A673 (cell line): ENCODE measurements around the gene TOR1A.

Experiments used
- EZH2 ChIP-seq: fragments of 200-600 bp; sonication (generic); IDR thresholded peaks from 2 replicates; pipeline ENCODE4 v1.6.1; 2017; ENCODE audit warnings: borderline replicate concordance, low read depth, mild to moderate bottlenecking, mixed read lengths, antibody characterized with exemption, low read length; ENCODE audit not compliant: poor library complexity, severe bottlenecking
- TF ChIP-seq, protein P1 (sequence below): fragments of 300-800, 200-600 bp; sonication (generic); conservative IDR thresholded peaks from 2 replicates; pipeline ENCODE4 v1.5.1; 2017; ENCODE audit warnings: low read depth, mild to moderate bottlenecking, antibody characterized with exemption, low read length, moderate library complexity, mixed read lengths

DNA sequence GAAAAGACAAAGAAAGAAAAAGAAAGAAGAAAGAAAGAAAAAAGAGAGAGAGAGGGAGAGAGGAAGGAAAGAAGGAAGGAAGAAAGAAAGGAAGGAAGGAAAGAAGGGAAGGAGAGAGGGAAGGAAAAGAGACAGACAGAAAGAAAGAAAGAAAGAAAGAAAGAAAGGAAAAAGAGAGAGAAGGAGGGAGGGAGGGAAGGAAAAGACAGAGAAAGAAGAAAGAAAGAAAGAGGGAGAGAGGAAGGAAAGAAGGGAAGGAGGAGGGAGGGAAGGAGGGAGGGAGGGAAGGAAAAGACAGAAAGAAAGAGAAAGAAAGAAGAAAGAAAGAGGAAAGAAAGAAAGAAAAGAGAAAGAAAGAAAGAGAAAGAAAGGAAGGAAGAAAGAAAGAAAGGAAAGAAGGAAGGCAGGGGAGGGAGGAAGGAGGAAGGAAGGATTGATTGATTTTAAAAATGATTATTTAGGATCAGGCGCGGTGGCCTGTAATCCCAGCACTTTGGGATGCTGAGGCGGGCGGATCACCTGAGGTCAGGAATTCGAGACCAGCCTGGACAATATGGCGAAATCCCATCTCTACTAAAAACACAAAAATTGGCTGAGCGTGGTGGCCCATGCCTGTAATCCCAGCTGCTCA lies 44.3 kb downstream of the TOR1A start:
- no peak for TF ChIP-seq EZH2
- TF ChIP-seq, protein P1, sequence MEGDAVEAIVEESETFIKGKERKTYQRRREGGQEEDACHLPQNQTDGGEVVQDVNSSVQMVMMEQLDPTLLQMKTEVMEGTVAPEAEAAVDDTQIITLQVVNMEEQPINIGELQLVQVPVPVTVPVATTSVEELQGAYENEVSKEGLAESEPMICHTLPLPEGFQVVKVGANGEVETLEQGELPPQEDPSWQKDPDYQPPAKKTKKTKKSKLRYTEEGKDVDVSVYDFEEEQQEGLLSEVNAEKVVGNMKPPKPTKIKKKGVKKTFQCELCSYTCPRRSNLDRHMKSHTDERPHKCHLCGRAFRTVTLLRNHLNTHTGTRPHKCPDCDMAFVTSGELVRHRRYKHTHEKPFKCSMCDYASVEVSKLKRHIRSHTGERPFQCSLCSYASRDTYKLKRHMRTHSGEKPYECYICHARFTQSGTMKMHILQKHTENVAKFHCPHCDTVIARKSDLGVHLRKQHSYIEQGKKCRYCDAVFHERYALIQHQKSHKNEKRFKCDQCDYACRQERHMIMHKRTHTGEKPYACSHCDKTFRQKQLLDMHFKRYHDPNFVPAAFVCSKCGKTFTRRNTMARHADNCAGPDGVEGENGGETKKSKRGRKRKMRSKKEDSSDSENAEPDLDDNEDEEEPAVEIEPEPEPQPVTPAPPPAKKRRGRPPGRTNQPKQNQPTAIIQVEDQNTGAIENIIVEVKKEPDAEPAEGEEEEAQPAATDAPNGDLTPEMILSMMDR, result no peak
